ENCODE results near the gene FAM13A. TPM values are rescaled to one million over a fixed set of nuclear protein-coding genes. Genes with fewer than 3 reads are reported as not detected.
A peak's percentile ranks its signal among the peaks of the same experiment; 100 is the strongest.

The FAM13A gene
- total and polyA plus RNA-seq, 10 of the 15 experiments (the other 5 are each of a cell fraction or from before 2014, with no cell fraction given), result 0.05 to 1.8 (median 0.27) TPM; not detected in 1

DNA sequence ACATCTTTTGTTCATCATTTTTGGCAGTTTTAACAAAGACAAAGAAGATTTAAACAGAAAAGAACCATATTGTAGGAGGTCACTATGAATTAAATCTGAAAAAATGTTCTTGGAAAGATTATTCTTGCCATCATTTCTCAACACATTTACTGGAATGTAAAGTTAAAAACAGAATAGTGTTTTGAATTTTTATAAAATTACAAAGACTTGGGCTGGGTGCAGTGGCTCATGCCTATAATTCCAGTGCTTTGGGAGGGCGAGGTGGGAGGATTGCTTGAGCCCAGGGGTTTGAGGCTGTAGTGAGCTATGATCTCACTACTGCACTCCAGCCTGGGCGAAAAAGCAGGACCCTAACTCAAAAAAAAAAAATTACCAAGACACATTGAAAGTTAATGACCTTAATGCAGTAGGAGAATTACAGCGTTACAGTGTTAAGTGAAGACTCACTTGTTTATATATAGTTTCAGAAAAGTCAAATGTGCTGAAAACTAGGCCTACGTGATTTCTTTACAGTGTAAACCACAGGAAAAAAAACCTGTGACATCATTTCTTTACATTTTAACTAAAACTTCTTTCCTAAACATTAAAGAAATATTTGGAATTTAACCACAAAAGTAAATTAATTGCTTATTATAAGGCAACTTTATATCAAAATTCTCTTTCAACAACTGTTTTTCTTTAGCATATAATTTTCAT, 7.9 kb downstream of the FAM13A start:
- BruUV-seq (replicated peaks), result no TSS peak
- intact Hi-C loops (cut with micrococcal nuclease; ENCODE audit: unreplicated experiment), result no loop called here
- Histone ChIP-seq H3K79me2 (ENCODE audit: control insufficient read depth, insufficient read depth, low read length) (no peaks in the 10 kb centered on the region; the same call in 1 of the 2 replicates), H3K9me3 (replicated peaks; ENCODE audit: control insufficient read depth, insufficient read depth, low read length) (peaks cover 2% of the 10 kb centered on the region; the same call in 1 of the 3 replicates), H3K27me3 (replicated peaks in 1 of 2; ENCODE audit: control insufficient read depth in 2 of 2, insufficient read depth in 2 of 2, low read length in 1 of 2) (no peaks in the 10 kb centered on the region), H3K27ac (ENCODE audit: control insufficient read depth, insufficient read depth) (no peak overlapping the region), H2AFZ (ENCODE audit: control insufficient read depth, low read depth, low read length) (no peak overlapping the region), H3K4me3 (no peak overlapping the region), H3K4me1 (ENCODE audit: control insufficient read depth, insufficient read depth, low read length) (no peaks in the 10 kb centered on the region), H3K9ac (ENCODE audit: control insufficient read depth, insufficient read depth, low read length) (no peak overlapping the region), H3K36me3 (ENCODE audit: control insufficient read depth in 2 of 2, insufficient read depth in 2 of 2, low read length in 1 of 2) (no peaks in the 10 kb centered on the region), H4K20me1 (ENCODE audit: control insufficient read depth, insufficient read depth) (no peaks in the 10 kb centered on the region), H3K4me2 (ENCODE audit: control insufficient read depth, insufficient read depth) (no peak overlapping the region)
- SMC1A ChIA-PET (ENCODE audit: uncharacterized antibody, unreplicated experiment), result interaction anchor here (1.1 to 1.5 kb wide), 3 partner anchors 8 to 21 kb away, joined by 3 to 6 read pairs (median 4); partner anchors contain the start of gene FAM13A
- FAIRE-seq (no peak), ATAC-seq (0 out of 3 replicates have a peak, but pooled peaks have one; percentile 26), DNase-seq (ENCODE audit: low read depth, low spot score) (no peak)
- CTCF ChIA-PET, result interaction anchor here (0.6 to 0.9 kb wide), 3 partner anchors 11 to 40 kb away, joined by 3 to 4 read pairs (median 4); no protein-coding TSS in a partner anchor
- RAD21 ChIA-PET (ENCODE audit: unreplicated experiment), result interaction anchor here (0.7 kb wide), 1 partner anchor 26 kb away, joined by 3 read pairs; no protein-coding TSS in a partner anchor
- WGBS (ENCODE audit: insufficient coverage, insufficient replicate concordance, low lambda C conversion rate, missing lambda C conversion rate), result 33% methylated on average over 4 of the region's 4 CpGs
- TF ChIP-seq ATF7 (IDR thresholded peaks at IDR 0.05; ENCODE audit: low read depth), result peak; percentile 68
- TF ChIP-seq NR2C1 (IDR thresholded peaks at IDR 0.05), result no peak
- TF ChIP-seq SMC3 (IDR thresholded peaks at IDR 0.05; ENCODE audit: borderline replicate concordance, low read length), result no peak
- no peak for TF ChIP-seq RAD51 (IDR thresholded peaks at IDR 0.05)
- no peak for TF ChIP-seq IKZF2 (IDR thresholded peaks at IDR 0.05)
- POLR2A ChIA-PET, result no interaction called here
- in situ Hi-C loops (cut with MboI), result no loop called here

DNA sequence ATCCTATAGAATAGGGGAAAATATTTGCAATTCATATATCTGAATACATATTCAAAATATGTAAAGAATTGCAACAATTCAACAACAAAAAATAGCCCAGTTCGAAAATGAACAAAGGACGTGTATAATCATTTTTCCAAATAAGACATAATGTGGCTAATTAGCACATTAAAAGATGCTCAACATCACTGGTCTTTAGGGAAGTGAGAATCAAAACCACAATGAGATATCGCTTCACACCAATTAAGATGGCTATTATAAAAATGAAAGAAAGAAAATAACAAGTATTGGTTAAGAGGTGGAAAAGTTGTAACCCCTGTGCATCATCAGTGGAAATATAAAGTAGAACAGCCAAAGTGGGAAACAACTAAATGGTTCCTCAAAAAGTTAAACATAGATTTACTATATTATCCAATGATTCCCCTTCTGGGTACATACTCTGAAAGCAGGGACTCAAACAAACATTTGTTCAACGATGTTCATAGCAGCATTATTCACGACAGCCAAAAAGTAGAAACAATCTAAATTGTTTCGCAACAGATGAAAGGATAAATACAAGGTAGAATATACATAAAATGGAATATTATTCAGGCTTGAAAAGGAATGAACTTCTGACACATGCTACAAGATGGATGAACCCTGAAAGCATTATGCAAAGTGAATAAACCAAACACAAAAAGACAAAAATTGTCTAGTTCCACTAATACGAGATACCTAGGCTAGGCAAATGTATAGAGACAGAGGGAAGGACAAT, 12.7 kb downstream of the FAM13A start:
- no peaks in the 10 kb centered on the region for H3K36me3 ChIP-seq (ENCODE audit: control insufficient read depth in 2 of 2, insufficient read depth in 2 of 2, low read length in 1 of 2)
- H3K4me2 ChIP-seq (ENCODE audit: control insufficient read depth, insufficient read depth), result no peak overlapping the region
- ChIA-PET POLR2A (no interaction called here), SMC1A (ENCODE audit: uncharacterized antibody, unreplicated experiment) (interaction anchor here (2.4 kb wide), 1 partner anchor 12 kb away, joined by 21 read pairs; the partner anchor contains the start of gene FAM13A), CTCF (interaction anchor here (3.9 kb wide), 1 partner anchor 22 kb away, joined by 24 read pairs; no protein-coding TSS in a partner anchor), RAD21 (ENCODE audit: unreplicated experiment) (interaction anchor here (1.1 kb wide), 1 partner anchor 12 kb away, joined by 3 read pairs; no protein-coding TSS in a partner anchor)
- no TSS peak for BruUV-seq (replicated peaks)
- intact Hi-C loops (cut with micrococcal nuclease; ENCODE audit: unreplicated experiment), result no loop called here
- no peak for DNase-seq (ENCODE audit: low read depth, low spot score)
- H3K4me3 ChIP-seq, result no peak overlapping the region
- no peaks in the 10 kb centered on the region for H4K20me1 ChIP-seq (ENCODE audit: control insufficient read depth, insufficient read depth)
- H2AFZ ChIP-seq (ENCODE audit: control insufficient read depth, low read depth, low read length), result no peak overlapping the region
- in situ Hi-C loops (cut with MboI), result no loop called here
- no peak for FAIRE-seq
- H3K9ac ChIP-seq (ENCODE audit: control insufficient read depth, insufficient read depth, low read length), result no peak overlapping the region
- WGBS (ENCODE audit: insufficient coverage, insufficient replicate concordance, low lambda C conversion rate, missing lambda C conversion rate), result 27% methylated on average over 7 of the region's 7 CpGs
- H3K79me2 ChIP-seq (ENCODE audit: control insufficient read depth, insufficient read depth, low read length), result no peaks in the 10 kb centered on the region
- no peaks in the 10 kb centered on the region for H3K4me1 ChIP-seq (ENCODE audit: control insufficient read depth, insufficient read depth, low read length)
- ATAC-seq, result peak; percentile 69
- H3K27ac ChIP-seq (ENCODE audit: control insufficient read depth, insufficient read depth), result no peak overlapping the region
- H3K9me3 ChIP-seq (replicated peaks; ENCODE audit: control insufficient read depth, insufficient read depth, low read length), result no peaks in the 10 kb centered on the region
- H3K27me3 ChIP-seq (replicated peaks in 1 of 2; ENCODE audit: control insufficient read depth in 2 of 2, insufficient read depth in 2 of 2, low read length in 1 of 2), result no peaks in the 10 kb centered on the region
- TF ChIP-seq EGR1 (IDR thresholded peaks at IDR 0.05; ENCODE audit: borderline replicate concordance in 1 of 2, low read depth in 2 of 2, low read length in 2 of 2) (no peak), PAX5 (IDR thresholded peaks at IDR 0.05; ENCODE audit: borderline replicate concordance, low read depth, low read length) (no peak), ZNF217 (IDR thresholded peaks at IDR 0.05) (peak; percentile 43; the same call in 1 of the 2 replicates), POU2F2 (IDR thresholded peaks at IDR 0.05; ENCODE audit: borderline replicate concordance, low read depth, low read length) (no peak)
- TF ChIP-seq, protein P1, sequence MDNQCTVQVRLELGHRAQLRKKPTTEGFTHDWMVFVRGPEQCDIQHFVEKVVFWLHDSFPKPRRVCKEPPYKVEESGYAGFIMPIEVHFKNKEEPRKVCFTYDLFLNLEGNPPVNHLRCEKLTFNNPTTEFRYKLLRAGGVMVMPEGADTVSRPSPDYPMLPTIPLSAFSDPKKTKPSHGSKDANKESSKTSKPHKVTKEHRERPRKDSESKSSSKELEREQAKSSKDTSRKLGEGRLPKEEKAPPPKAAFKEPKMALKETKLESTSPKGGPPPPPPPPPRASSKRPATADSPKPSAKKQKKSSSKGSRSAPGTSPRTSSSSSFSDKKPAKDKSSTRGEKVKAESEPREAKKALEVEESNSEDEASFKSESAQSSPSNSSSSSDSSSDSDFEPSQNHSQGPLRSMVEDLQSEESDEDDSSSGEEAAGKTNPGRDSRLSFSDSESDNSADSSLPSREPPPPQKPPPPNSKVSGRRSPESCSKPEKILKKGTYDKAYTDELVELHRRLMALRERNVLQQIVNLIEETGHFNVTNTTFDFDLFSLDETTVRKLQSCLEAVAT (IDR thresholded peaks at IDR 0.05), result no peak
- TF ChIP-seq, protein P2, sequence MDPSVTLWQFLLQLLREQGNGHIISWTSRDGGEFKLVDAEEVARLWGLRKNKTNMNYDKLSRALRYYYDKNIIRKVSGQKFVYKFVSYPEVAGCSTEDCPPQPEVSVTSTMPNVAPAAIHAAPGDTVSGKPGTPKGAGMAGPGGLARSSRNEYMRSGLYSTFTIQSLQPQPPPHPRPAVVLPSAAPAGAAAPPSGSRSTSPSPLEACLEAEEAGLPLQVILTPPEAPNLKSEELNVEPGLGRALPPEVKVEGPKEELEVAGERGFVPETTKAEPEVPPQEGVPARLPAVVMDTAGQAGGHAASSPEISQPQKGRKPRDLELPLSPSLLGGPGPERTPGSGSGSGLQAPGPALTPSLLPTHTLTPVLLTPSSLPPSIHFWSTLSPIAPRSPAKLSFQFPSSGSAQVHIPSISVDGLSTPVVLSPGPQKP (IDR thresholded peaks at IDR 0.05; ENCODE audit: low read depth, low read length), result no peak

Data from GM12878 (cell line).